ENCODE measurements around the gene PHC2.

DNA sequence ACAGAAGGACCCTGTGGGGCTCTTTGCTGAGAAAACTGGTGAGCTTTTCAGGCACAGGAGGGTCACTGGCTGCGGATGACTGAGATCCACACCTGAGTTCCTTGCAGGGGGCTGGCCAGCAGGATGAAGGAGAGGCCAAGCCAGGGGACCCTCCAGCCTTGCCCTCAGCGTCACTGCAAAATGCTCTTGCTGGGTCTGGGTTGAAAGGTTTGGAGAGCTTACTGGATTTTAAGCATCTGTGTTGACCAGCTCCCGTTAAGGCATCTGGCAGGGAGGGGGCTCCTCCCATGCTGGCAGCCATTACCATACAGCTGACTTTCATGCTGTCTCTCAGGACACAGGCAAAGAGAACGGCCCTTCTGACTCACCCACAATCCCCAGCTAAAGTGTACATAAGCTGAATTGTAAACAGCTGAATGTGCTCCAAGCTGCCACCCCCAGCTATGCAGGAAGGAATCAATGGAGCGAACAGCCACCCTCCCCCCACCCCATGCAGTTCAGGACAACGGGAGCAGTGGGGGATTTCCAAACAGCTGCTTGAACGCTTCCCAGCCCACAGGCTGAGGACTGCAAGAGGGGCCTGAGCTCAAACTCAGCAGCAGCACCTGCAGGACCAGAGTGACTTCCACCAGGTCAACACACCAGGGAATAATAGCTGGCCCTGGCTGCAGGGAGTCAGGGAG lies 88.7 kb downstream of the PHC2 start:
- TF ChIP-seq, protein P1, sequence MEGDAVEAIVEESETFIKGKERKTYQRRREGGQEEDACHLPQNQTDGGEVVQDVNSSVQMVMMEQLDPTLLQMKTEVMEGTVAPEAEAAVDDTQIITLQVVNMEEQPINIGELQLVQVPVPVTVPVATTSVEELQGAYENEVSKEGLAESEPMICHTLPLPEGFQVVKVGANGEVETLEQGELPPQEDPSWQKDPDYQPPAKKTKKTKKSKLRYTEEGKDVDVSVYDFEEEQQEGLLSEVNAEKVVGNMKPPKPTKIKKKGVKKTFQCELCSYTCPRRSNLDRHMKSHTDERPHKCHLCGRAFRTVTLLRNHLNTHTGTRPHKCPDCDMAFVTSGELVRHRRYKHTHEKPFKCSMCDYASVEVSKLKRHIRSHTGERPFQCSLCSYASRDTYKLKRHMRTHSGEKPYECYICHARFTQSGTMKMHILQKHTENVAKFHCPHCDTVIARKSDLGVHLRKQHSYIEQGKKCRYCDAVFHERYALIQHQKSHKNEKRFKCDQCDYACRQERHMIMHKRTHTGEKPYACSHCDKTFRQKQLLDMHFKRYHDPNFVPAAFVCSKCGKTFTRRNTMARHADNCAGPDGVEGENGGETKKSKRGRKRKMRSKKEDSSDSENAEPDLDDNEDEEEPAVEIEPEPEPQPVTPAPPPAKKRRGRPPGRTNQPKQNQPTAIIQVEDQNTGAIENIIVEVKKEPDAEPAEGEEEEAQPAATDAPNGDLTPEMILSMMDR (IDR thresholded peaks at IDR 0.05; ENCODE audit: low read length): no peak
- TF ChIP-seq EZH2 (optimal IDR thresholded peaks at IDR 0.05; ENCODE audit: low read depth, low read length): no peak
